Nephron progenitor cell (in vitro differentiated cells): ENCODE results near the gene DCTN3.

Experiments used
- DNase-seq: peaks from one replicate; pipeline ENCODE4 v3.0.0; 2021
- H3K27ac Mint-ChIP-seq: 2 replicates; pipeline ENCODE4 v1.8.0; 2021; ENCODE audit warnings: mild to moderate bottlenecking, moderate library complexity, mixed read lengths
- H3K27me3 Mint-ChIP-seq: 2 replicates; pipeline ENCODE4 v1.8.0; 2021; ENCODE audit warnings: mild to moderate bottlenecking, low read depth, mixed read lengths; ENCODE audit not compliant: poor library complexity
- H3K36me3 Mint-ChIP-seq: 2 replicates; pipeline ENCODE4 v1.8.0; 2021; ENCODE audit warnings: low read depth, mixed read lengths
- H3K4me1 Mint-ChIP-seq: 2 replicates; pipeline ENCODE4 v1.8.0; 2021; ENCODE audit warnings: mixed read lengths
- H3K4me3 Mint-ChIP-seq: 2 replicates; pipeline ENCODE4 v1.8.0; 2021; ENCODE audit warnings: mild to moderate bottlenecking, moderate library complexity, mixed read lengths
- H3K9me3 Mint-ChIP-seq: 2 replicates; pipeline ENCODE4 v1.8.0; 2021; ENCODE audit warnings: mild to moderate bottlenecking, moderate library complexity, mixed read lengths
- CTCF ChIP-seq: fragments of 200-600 bp; sonication (generic); IDR thresholded peaks from 2 replicates; pipeline ENCODE4 v1.5.0; 2021; ENCODE audit warnings: antibody characterized with exemption

Gene DCTN3

GRCh38 chr9:34573599-34574325, 46.5 kb downstream of the DCTN3 start:
- H3K27ac Mint-ChIP-seq = peak overlapping the region; percentile 15
- peaks cover 94% of the 10 kb centered on the region for H3K4me1 Mint-ChIP-seq

GRCh38 chr9:34572628-34573027, 47.7 kb downstream of the DCTN3 start:
- H3K4me3 Mint-ChIP-seq = no peak overlapping the region
- H3K27me3 Mint-ChIP-seq = peaks cover 5% of the 10 kb centered on the region
- no peak for DNase-seq
- peaks cover 6% of the 10 kb centered on the region for H3K36me3 Mint-ChIP-seq
- no peak overlapping the region for H3K27ac Mint-ChIP-seq
- H3K4me1 Mint-ChIP-seq = peaks cover 99% of the 10 kb centered on the region
- no peaks in the 10 kb centered on the region for H3K9me3 Mint-ChIP-seq
- TF ChIP-seq CTCF = no peak

More at GRCh38 chr9:34573599-34574325, 46.5 kb downstream of the DCTN3 start:
- Mint-ChIP-seq H3K36me3 (no peaks in the 10 kb centered on the region), H3K27me3 (peaks cover 5% of the 10 kb centered on the region), H3K9me3 (no peaks in the 10 kb centered on the region), H3K4me3 (peak overlapping the region; percentile 32)
- DNase-seq = peak; percentile 37
- TF ChIP-seq CTCF = no peak

- H3K36me3 Mint-ChIP-seq = peaks cover 11% of the 10 kb centered on the region
- peaks cover 5% of the 10 kb centered on the region for H3K27me3 Mint-ChIP-seq
- no peak for TF ChIP-seq CTCF
- peaks cover 99% of the 10 kb centered on the region for H3K4me1 Mint-ChIP-seq
- DNase-seq = no peak
- H3K9me3 Mint-ChIP-seq = no peaks in the 10 kb centered on the region
- no peak overlapping the region for H3K27ac Mint-ChIP-seq
- H3K4me3 Mint-ChIP-seq = no peak overlapping the region
These were observed 48.2 kb downstream of the DCTN3 start for GRCh38 chr9:34572092-34572491.

DNA sequence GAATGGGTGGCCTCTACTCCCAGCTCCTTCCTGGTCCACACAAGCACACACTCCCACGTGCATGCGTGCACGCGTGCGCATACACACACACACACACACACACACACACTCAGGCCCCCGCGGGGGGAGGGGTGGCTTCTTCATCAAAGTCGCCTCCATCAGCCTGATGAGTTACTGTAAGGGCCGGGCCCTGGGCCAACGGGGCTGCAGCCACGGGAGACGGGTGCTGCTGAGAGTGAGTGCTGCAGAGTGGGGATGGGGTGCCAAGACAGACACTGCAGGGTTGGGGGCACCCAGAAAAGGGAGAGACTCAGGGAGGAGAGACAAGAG, 48.8 kb downstream of the DCTN3 start:
- Mint-ChIP-seq H3K9me3 (no peaks in the 10 kb centered on the region), H3K36me3 (peaks cover 15% of the 10 kb centered on the region), H3K4me1 (peaks cover 99% of the 10 kb centered on the region), H3K4me3 (peak overlapping the region; percentile 52), H3K27ac (peak overlapping the region; percentile 92), H3K27me3 (peaks cover 5% of the 10 kb centered on the region)
- no peak for DNase-seq
- no peak for TF ChIP-seq CTCF

DNA sequence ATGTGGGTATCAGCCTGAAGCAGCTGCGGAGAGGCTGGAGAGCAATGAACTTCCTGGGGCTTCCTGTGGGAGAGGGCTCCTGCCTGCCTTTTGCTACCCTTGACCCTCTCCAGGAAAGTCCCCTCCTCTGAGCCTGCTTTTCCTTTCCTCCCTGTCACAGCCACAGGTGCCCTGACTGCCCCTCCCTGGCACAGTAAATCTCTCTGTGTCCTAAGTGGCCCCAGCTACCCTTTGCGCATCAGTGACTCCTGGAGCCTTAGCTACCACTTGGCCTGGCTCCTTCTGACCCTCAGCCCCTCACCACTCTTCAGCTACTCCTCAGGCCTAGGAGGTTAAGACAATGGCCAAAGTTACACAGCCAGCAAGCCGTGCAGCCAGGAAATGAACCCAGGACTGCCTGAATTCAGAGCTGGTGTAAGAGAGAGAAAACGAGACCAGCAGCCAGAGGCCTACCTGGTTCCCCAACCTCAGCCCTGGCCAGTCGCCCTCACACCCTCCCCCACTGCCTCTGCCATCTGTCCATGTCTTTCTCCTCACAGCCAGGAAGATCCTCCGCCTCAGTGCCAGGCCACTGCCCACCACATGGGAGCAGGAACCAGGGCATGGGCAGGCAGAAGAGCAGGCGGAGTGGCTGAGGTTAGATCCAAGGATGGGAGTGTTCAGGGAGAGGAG, 49.4 kb downstream of the DCTN3 start:
- peaks cover 5% of the 10 kb centered on the region for H3K27me3 Mint-ChIP-seq
- DNase-seq = no peak
- H3K27ac Mint-ChIP-seq = peak overlapping the region; percentile 92
- H3K9me3 Mint-ChIP-seq = no peaks in the 10 kb centered on the region
- TF ChIP-seq CTCF = no peak
- peak overlapping the region; percentile 66 for H3K4me3 Mint-ChIP-seq
- peaks cover 99% of the 10 kb centered on the region for H3K4me1 Mint-ChIP-seq
- H3K36me3 Mint-ChIP-seq = peaks cover 15% of the 10 kb centered on the region

- peak overlapping the region; percentile 47 for H3K27ac Mint-ChIP-seq
These were observed 49.9 kb downstream of the DCTN3 start for GRCh38 chr9:34570376-34570775.

More at GRCh38 chr9:34570376-34570775, 49.9 kb downstream of the DCTN3 start:
- Mint-ChIP-seq H3K27me3 (peaks cover 5% of the 10 kb centered on the region), H3K9me3 (no peaks in the 10 kb centered on the region), H3K4me1 (peaks cover 99% of the 10 kb centered on the region), H3K36me3 (peaks cover 15% of the 10 kb centered on the region), H3K4me3 (peak overlapping the region; percentile 66)
- no peak for DNase-seq
- TF ChIP-seq CTCF = no peak
